ENCODE measurements around the gene GLP2R.

DNA sequence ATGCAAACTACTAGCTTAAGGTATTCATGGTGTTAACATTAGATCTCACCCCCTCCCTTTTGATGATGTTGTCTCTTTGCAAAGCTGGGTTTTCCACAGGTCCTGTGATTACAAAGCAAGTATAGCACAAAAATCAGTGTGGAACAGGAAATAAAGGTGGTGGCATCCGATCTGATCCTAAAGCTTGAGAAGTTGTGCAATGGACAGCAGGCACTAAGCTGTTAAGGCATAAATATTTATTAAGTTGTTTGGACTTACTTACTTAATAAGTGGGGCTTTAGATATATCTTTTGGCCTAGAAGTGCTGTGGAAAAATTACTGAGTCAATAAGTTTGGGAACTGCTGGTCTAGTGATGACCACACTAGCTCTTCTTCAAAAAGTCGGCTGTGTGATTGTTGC lies 5.0 kb downstream of the GLP2R start:
- no peak for TF ChIP-seq RAD21 (conservative IDR thresholded peaks at IDR 0.05)
- TF ChIP-seq POLR2AphosphoS5 (IDR thresholded peaks at IDR 0.05) = no peak
- TF ChIP-seq, protein P1, sequence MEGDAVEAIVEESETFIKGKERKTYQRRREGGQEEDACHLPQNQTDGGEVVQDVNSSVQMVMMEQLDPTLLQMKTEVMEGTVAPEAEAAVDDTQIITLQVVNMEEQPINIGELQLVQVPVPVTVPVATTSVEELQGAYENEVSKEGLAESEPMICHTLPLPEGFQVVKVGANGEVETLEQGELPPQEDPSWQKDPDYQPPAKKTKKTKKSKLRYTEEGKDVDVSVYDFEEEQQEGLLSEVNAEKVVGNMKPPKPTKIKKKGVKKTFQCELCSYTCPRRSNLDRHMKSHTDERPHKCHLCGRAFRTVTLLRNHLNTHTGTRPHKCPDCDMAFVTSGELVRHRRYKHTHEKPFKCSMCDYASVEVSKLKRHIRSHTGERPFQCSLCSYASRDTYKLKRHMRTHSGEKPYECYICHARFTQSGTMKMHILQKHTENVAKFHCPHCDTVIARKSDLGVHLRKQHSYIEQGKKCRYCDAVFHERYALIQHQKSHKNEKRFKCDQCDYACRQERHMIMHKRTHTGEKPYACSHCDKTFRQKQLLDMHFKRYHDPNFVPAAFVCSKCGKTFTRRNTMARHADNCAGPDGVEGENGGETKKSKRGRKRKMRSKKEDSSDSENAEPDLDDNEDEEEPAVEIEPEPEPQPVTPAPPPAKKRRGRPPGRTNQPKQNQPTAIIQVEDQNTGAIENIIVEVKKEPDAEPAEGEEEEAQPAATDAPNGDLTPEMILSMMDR (IDR thresholded peaks at IDR 0.05; ENCODE audit: poor library complexity, severe bottlenecking) = no peak
- TF ChIP-seq MXI1 (conservative IDR thresholded peaks at IDR 0.05; ENCODE audit: poor library complexity, severe bottlenecking) = no peak
- TF ChIP-seq EP300 (conservative IDR thresholded peaks at IDR 0.05; ENCODE audit: poor library complexity, severe bottlenecking) = no peak
- TF ChIP-seq, protein P2, sequence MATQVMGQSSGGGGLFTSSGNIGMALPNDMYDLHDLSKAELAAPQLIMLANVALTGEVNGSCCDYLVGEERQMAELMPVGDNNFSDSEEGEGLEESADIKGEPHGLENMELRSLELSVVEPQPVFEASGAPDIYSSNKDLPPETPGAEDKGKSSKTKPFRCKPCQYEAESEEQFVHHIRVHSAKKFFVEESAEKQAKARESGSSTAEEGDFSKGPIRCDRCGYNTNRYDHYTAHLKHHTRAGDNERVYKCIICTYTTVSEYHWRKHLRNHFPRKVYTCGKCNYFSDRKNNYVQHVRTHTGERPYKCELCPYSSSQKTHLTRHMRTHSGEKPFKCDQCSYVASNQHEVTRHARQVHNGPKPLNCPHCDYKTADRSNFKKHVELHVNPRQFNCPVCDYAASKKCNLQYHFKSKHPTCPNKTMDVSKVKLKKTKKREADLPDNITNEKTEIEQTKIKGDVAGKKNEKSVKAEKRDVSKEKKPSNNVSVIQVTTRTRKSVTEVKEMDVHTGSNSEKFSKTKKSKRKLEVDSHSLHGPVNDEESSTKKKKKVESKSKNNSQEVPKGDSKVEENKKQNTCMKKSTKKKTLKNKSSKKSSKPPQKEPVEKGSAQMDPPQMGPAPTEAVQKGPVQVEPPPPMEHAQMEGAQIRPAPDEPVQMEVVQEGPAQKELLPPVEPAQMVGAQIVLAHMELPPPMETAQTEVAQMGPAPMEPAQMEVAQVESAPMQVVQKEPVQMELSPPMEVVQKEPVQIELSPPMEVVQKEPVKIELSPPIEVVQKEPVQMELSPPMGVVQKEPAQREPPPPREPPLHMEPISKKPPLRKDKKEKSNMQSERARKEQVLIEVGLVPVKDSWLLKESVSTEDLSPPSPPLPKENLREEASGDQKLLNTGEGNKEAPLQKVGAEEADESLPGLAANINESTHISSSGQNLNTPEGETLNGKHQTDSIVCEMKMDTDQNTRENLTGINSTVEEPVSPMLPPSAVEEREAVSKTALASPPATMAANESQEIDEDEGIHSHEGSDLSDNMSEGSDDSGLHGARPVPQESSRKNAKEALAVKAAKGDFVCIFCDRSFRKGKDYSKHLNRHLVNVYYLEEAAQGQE (IDR thresholded peaks at IDR 0.05; ENCODE audit: borderline replicate concordance) = no peak
- TF ChIP-seq TAF1 (IDR thresholded peaks at IDR 0.05; ENCODE audit: low read depth) = no peak
- TF ChIP-seq EZH2 (IDR thresholded peaks at IDR 0.05; ENCODE audit: borderline replicate concordance, insufficient read depth, low read length, poor library complexity, severe bottlenecking) = no peak
